Loucy (cell line): ENCODE data around the gene IPMK.
"Not testable (repeated sequence)": the region's sequence is repeated elsewhere in the genome, so short reads cannot be mapped to it uniquely, and the experiment has no call there.

Experiments
- H2AFZ ChIP-seq: fragments of 200-600 bp; sonication (generic); 2 replicates; pipeline ENCODE4 v1.6.0; 2016; ENCODE audit warnings: antibody characterized with exemption, mild to moderate bottlenecking, low read length, moderate library complexity
- H3F3A ChIP-seq: fragments of 200-600 bp; 2 replicates; pipeline ENCODE4 v1.6.0; 2016; ENCODE audit warnings: antibody characterized with exemption, low read depth, mild to moderate bottlenecking
- H3K27me3 ChIP-seq: fragments of 200-600 bp; sonication (generic); 2 replicates; pipeline ENCODE4 v1.6.1; 2014; ENCODE audit warnings: low read length, mild to moderate bottlenecking; ENCODE audit not compliant: insufficient read depth, poor library complexity, severe bottlenecking
- H3K36me3 ChIP-seq: fragments of 200-600 bp; sonication (generic); 2 replicates; pipeline ENCODE4 v1.6.1; 2016; ENCODE audit warnings: low read length; ENCODE audit not compliant: insufficient read depth
- H3K4me1 ChIP-seq: fragments of 200-600 bp; sonication (generic); 2 replicates; pipeline ENCODE4 v1.5.1; 2014; ENCODE audit warnings: low read length, mild to moderate bottlenecking; ENCODE audit not compliant: insufficient read depth, poor library complexity, severe bottlenecking
- H3K4me2 ChIP-seq: fragments of 200-600 bp; sonication (generic); 2 replicates; pipeline ENCODE4 v1.6.0; 2014; ENCODE audit warnings: antibody characterized with exemption, low read length, low read depth, mild to moderate bottlenecking; ENCODE audit not compliant: poor library complexity, severe bottlenecking
- H3K4me3 ChIP-seq: fragments of 200-600 bp; sonication (generic); 2 replicates; pipeline ENCODE4 v1.5.1; 2014; ENCODE audit warnings: low read length, mild to moderate bottlenecking, mixed read lengths; ENCODE audit not compliant: poor library complexity, severe bottlenecking
- H3K79me2 ChIP-seq: fragments of 200-600 bp; sonication (generic); 2 replicates; pipeline ENCODE4 v1.6.1; 2014; ENCODE audit warnings: low read length; ENCODE audit not compliant: insufficient read depth
- H3K9ac ChIP-seq: fragments of 200-600 bp; sonication (generic); 2 replicates; pipeline ENCODE4 v1.6.0; 2014; ENCODE audit warnings: mild to moderate bottlenecking, low read depth, low read length, moderate library complexity; ENCODE audit not compliant: poor library complexity, severe bottlenecking
- H3K9me2 ChIP-seq: fragments of 200-600 bp; sonication (generic); replicated peaks from 2 replicates; pipeline ENCODE4 v1.6.1; 2016; ENCODE audit warnings: low read depth, low read length, mixed read lengths
- H3K9me3 ChIP-seq: fragments of 200-600 bp; sonication (generic); 2 replicates; pipeline ENCODE4 v1.6.1; 2014; ENCODE audit warnings: mild to moderate bottlenecking, antibody characterized with exemption, low read length, low read depth; ENCODE audit not compliant: insufficient read depth
- H4K20me1 ChIP-seq: fragments of 200-600 bp; sonication (generic); 2 replicates; pipeline ENCODE4 v1.6.0; 2014; ENCODE audit warnings: antibody characterized with exemption, low read length, mild to moderate bottlenecking; ENCODE audit not compliant: insufficient read depth, poor library complexity, severe bottlenecking
- EZH2phosphoT487 ChIP-seq: fragments of 200-600 bp; IDR thresholded peaks from 2 replicates; pipeline ENCODE4 v1.6.1; 2018; ENCODE audit warnings: antibody characterized with exemption, mild to moderate bottlenecking, moderate library complexity, borderline replicate concordance
- TF ChIP-seq, protein P1 (sequence below): fragments of 200-600 bp; sonication (generic); conservative IDR thresholded peaks from 2 replicates; pipeline ENCODE4 v1.5.1; 2014; ENCODE audit warnings: mild to moderate bottlenecking, antibody characterized with exemption, low read length

IPMK gene

DNA sequence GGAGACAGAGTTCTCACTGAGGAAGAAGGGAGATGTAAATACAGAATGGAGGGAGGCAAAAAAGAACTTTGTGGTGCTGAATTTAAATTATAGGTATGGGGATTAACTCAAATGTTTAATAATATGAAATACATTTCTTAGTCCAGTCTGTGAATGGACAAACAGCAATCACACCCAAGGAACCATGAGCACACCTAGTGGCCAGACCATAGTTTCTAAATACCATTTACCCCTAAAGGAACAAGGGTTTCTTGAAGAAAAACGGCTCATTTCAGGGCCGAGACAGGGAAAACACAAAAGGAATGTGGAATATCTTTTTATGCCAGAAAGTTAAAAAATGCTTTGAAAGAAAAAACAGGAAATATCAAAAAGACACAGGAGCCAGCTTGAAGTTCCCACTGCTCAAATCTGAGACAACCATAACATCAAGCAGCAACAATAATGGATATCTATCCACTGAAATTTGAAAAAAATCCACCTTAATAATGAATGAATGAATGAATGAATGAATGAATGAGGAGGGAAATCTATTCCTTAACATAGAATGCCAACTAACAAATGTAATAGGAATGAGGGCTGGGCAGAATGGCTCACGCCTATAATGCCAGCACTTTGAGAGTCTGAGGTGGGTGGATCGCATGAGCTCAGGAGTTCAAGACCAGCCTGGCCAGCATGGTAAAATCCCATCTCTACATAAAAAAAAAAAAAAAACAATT lies 8.6 kb downstream of the IPMK start:
- no peak overlapping the region for H3K4me2 ChIP-seq
- H4K20me1 ChIP-seq, result peaks cover 40% of the 10 kb centered on the region
- no peaks in the 10 kb centered on the region for H3K9me2 ChIP-seq
- peaks cover 17% of the 10 kb centered on the region; the same call in 1 of the 2 replicates for H3K36me3 ChIP-seq
- H3K4me3 ChIP-seq, result no peak overlapping the region
- no peaks in the 10 kb centered on the region for H3F3A ChIP-seq
- peaks cover 13% of the 10 kb centered on the region for H3K4me1 ChIP-seq
- H3K9me3 ChIP-seq, result peaks cover 4% of the 10 kb centered on the region; the same call in 1 of the 2 replicates
- H3K79me2 ChIP-seq, result peaks cover 77% of the 10 kb centered on the region
- H2AFZ ChIP-seq, result no peak overlapping the region
- no peak for TF ChIP-seq EZH2phosphoT487
- TF ChIP-seq, protein P1, sequence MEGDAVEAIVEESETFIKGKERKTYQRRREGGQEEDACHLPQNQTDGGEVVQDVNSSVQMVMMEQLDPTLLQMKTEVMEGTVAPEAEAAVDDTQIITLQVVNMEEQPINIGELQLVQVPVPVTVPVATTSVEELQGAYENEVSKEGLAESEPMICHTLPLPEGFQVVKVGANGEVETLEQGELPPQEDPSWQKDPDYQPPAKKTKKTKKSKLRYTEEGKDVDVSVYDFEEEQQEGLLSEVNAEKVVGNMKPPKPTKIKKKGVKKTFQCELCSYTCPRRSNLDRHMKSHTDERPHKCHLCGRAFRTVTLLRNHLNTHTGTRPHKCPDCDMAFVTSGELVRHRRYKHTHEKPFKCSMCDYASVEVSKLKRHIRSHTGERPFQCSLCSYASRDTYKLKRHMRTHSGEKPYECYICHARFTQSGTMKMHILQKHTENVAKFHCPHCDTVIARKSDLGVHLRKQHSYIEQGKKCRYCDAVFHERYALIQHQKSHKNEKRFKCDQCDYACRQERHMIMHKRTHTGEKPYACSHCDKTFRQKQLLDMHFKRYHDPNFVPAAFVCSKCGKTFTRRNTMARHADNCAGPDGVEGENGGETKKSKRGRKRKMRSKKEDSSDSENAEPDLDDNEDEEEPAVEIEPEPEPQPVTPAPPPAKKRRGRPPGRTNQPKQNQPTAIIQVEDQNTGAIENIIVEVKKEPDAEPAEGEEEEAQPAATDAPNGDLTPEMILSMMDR, result peak; percentile 56
- no peaks in the 10 kb centered on the region for H3K27me3 ChIP-seq
- no peak overlapping the region for H3K9ac ChIP-seq

DNA sequence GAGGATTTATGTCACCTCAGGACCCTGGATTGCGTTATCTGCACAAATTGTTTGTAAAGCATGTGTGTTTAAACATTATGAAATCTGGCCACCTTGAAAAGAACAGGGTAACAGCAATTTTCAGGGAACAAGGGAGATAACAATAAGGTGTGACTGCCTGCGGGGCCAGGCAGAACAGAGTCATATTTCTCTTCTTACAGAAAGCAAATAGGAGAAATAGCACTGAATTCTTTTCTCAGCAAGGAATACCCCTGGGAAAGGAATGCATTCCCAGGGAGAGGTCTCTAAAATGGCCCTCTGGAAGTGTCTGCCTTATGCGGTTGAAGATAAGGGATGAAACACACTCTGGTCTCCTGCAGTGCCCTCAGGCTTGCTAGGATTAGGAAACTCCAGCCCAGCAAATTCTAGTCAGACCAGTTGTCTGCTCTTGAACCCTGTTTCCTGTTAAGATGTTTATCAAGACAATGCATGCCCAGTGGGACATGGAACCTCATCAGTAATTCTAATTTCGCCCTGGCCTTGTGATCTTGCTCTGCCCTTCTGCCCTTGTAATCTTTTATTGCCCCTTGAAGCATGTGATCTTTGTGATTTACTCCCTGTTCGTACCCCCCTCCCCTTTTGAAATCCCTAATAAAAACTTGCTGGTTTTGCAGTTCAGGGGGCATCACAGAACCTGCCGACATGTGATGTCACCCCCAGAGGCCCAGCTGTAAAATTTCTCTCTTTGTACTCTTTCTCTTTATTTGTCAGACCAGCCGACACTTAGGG lies 11.5 kb downstream of the IPMK start:
- H3K4me2 ChIP-seq, H3K9me2 ChIP-seq, H3K27me3 ChIP-seq, H3K9ac ChIP-seq, H3F3A ChIP-seq, H2AFZ ChIP-seq, H3K4me3 ChIP-seq, H3K4me1 ChIP-seq: not testable (repeated sequence)
- Histone ChIP-seq H4K20me1 (peaks cover 22% of the 10 kb centered on the region), H3K9me3 (peaks cover 21% of the 10 kb centered on the region; the same call in 1 of the 2 replicates), H3K79me2 (peaks cover 57% of the 10 kb centered on the region), H3K36me3 (peaks cover 17% of the 10 kb centered on the region; the same call in 1 of the 2 replicates)

DNA sequence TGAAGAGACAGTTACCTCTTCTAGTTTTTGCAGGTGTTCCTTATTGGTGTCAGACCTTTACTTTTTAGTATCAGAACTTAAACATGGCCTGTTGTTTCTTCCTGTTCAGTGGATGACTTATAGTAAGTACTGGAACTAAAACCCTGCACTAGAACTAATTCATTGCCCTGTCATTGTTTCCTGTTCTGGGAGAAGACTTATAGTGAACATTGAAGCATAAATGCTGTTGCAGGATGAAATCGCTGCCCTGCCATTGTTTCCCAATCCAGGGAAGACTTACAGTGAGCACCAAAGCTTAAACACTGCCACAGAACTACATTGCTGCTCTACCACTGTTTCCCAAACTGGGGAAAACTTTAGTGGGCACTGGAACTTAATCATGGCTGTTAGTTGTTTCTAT lies 13.1 kb downstream of the IPMK start:
- no peaks in the 10 kb centered on the region for H3K9me2 ChIP-seq
- peaks cover 42% of the 10 kb centered on the region for H3K79me2 ChIP-seq
- H3K36me3 ChIP-seq, result peaks cover 17% of the 10 kb centered on the region; the same call in 1 of the 2 replicates
- H3F3A ChIP-seq, result no peaks in the 10 kb centered on the region
- H3K4me2 ChIP-seq, result no peak overlapping the region
- no peaks in the 10 kb centered on the region for H3K27me3 ChIP-seq
- no peak overlapping the region for H2AFZ ChIP-seq
- TF ChIP-seq EZH2phosphoT487, result no peak
- TF ChIP-seq, protein P1, result no peak
- no peak overlapping the region for H3K9ac ChIP-seq
- peaks cover 7% of the 10 kb centered on the region for H4K20me1 ChIP-seq
- no peak overlapping the region for H3K4me3 ChIP-seq
- H3K9me3 ChIP-seq, result peaks cover 21% of the 10 kb centered on the region; the same call in 1 of the 2 replicates
- H3K4me1 ChIP-seq, result peaks cover 6% of the 10 kb centered on the region
